Inflammatory macrophage (primary cell): ENCODE results near the gene KIRREL2.
"Not testable (repeated sequence)": the region's sequence is repeated elsewhere in the genome, so short reads cannot be mapped to it uniquely, and the experiment has no call there.

ENCODE experiments used
- DNase-seq, 2 donors: peaks; one replicate each; pipeline ENCODE4 v3.0.0-alpha.2; 2020 to 2022

Gene KIRREL2

GRCh38 chr19:35870124-35870736, 13.5 kb downstream of the KIRREL2 start:
- DNase-seq: peak in 1 of 2 donors; percentile 48

GRCh38 chr19:35870798-35871197, 14.1 kb downstream of the KIRREL2 start:
- no peak for DNase-seq

GRCh38 chr19:35871611-35872010, 14.9 kb downstream of the KIRREL2 start:
- DNase-seq: no peak

GRCh38 chr19:35872180-35872579, 15.5 kb downstream of the KIRREL2 start:
- DNase-seq: no peak

- no peak for DNase-seq
Measured at GRCh38 chr19:35874392-35874930, 17.8 kb downstream of the KIRREL2 start.

GRCh38 chr19:35879068-35879467, 22.4 kb downstream of the KIRREL2 start:
- no peak for DNase-seq

GRCh38 chr19:35879770-35880317, 23.1 kb downstream of the KIRREL2 start:
- DNase-seq: peak; percentile 93

GRCh38 chr19:35882114-35882832, 25.6 kb downstream of the KIRREL2 start:
- peak; percentile 73 to 84 for DNase-seq

GRCh38 chr19:35883882-35884281, 27.2 kb downstream of the KIRREL2 start:
- DNase-seq: no peak

- DNase-seq: no peak
Measured at GRCh38 chr19:35885225-35885738, 28.6 kb downstream of the KIRREL2 start.

GRCh38 chr19:35885904-35886303, 29.2 kb downstream of the KIRREL2 start:
- DNase-seq: no peak

GRCh38 chr19:35887197-35887596, 30.5 kb downstream of the KIRREL2 start:
- DNase-seq: no peak

GRCh38 chr19:35888398-35888797, 31.7 kb downstream of the KIRREL2 start:
- no peak for DNase-seq

GRCh38 chr19:35889370-35890112, 32.8 kb downstream of the KIRREL2 start:
- DNase-seq: no peak

- no peak for DNase-seq
Measured at GRCh38 chr19:35890113-35890650, 33.5 kb downstream of the KIRREL2 start.

GRCh38 chr19:35891819-35892218, 35.1 kb downstream of the KIRREL2 start:
- DNase-seq: not testable (repeated sequence)

- DNase-seq: no peak
Measured at GRCh38 chr19:35894342-35894741, 37.6 kb downstream of the KIRREL2 start.

GRCh38 chr19:35895911-35896642, 39.4 kb downstream of the KIRREL2 start:
- DNase-seq: no peak

- no peak for DNase-seq
Measured at GRCh38 chr19:35896643-35897040, 39.9 kb downstream of the KIRREL2 start.

GRCh38 chr19:35897706-35898451, 41.2 kb downstream of the KIRREL2 start:
- no peak for DNase-seq

GRCh38 chr19:35898499-35898809, 41.7 kb downstream of the KIRREL2 start:
- no peak for DNase-seq
